RWPE2 (cell line): ENCODE measurements around the gene WDR36.
A peak's percentile ranks its signal among the peaks of the same experiment; 100 is the strongest.

Source experiments
- ATAC-seq: fragments of 200-7000 bp; cut with Tn5 transposase; 3 replicates; pipeline ENCODE4 v1.9.1; 2021; ENCODE audit warnings: low read depth
- DNase-seq: peaks from one replicate; pipeline ENCODE4 v3.0.0-alpha.2; 2020; ENCODE audit warnings: low spot score
- H3K27ac ChIP-seq: fragments of 450-650 bp; 2 replicates; pipeline ENCODE4 v1.5.1; 2017; ENCODE audit warnings: mild to moderate bottlenecking; ENCODE audit not compliant: poor library complexity, severe bottlenecking
- H3K27me3 ChIP-seq: fragments of 250-450 bp; sonication (Bioruptor Pico); 2 replicates; pipeline ENCODE4 v1.5.1; 2021; ENCODE audit warnings: mild to moderate bottlenecking, moderate library complexity; ENCODE audit not compliant: insufficient read depth, poor library complexity, severe bottlenecking
- H3K36me3 ChIP-seq: fragments of 250-450 bp; sonication (Bioruptor Pico); 2 replicates; pipeline ENCODE4 v1.5.1; 2020; ENCODE audit warnings: low read depth, mild to moderate bottlenecking, moderate library complexity
- H3K4me1 ChIP-seq: fragments of 250-450 bp; sonication (Bioruptor Pico); 2 replicates; pipeline ENCODE4 v1.5.1; 2021; ENCODE audit warnings: mild to moderate bottlenecking, moderate library complexity; ENCODE audit not compliant: insufficient read depth, poor library complexity, severe bottlenecking
- H3K4me3 ChIP-seq: fragments of 250-450 bp; sonication (Bioruptor Pico); 2 replicates; pipeline ENCODE4 v1.5.1; 2021; ENCODE audit warnings: mild to moderate bottlenecking, moderate library complexity; ENCODE audit not compliant: severe bottlenecking
- H3K9me3 ChIP-seq: fragments of 250-450 bp; sonication (Bioruptor Pico); 2 replicates; pipeline ENCODE4 v1.5.1; 2021; ENCODE audit warnings: mild to moderate bottlenecking, moderate library complexity; ENCODE audit not compliant: severe bottlenecking
- CTCF ChIP-seq: fragments of 450-650 bp; IDR thresholded peaks from one replicate; pipeline ENCODE4 v1.5.1; 2017; ENCODE audit warnings: mild to moderate bottlenecking, moderate library complexity; ENCODE audit not compliant: poor library complexity, severe bottlenecking

WDR36 gene

GRCh38 chr5:111075520-111075919 lies 16.6 kb upstream of the WDR36 start:
- ATAC-seq = peak; percentile 88
- H3K27me3 ChIP-seq = no peaks in the 10 kb centered on the region
- no peak for DNase-seq
- H3K36me3 ChIP-seq = peaks cover 6% of the 10 kb centered on the region
- no peak overlapping the region for H3K4me3 ChIP-seq
- TF ChIP-seq CTCF = no peak
- peak overlapping the region; percentile 39 for H3K27ac ChIP-seq
- no peaks in the 10 kb centered on the region for H3K9me3 ChIP-seq
- H3K4me1 ChIP-seq = peaks cover 26% of the 10 kb centered on the region

GRCh38 chr5:111076091-111076490 lies 16.1 kb upstream of the WDR36 start:
- no peak for DNase-seq
- H3K36me3 ChIP-seq = peaks cover 6% of the 10 kb centered on the region
- peaks cover 26% of the 10 kb centered on the region for H3K4me1 ChIP-seq
- H3K9me3 ChIP-seq = no peaks in the 10 kb centered on the region
- no peak overlapping the region for H3K4me3 ChIP-seq
- no peak for TF ChIP-seq CTCF
- ATAC-seq = no peak
- no peaks in the 10 kb centered on the region for H3K27me3 ChIP-seq
- peak overlapping the region; percentile 39 for H3K27ac ChIP-seq

GRCh38 chr5:111077678-111078077 lies 14.5 kb upstream of the WDR36 start:
- Histone ChIP-seq H3K9me3 (no peaks in the 10 kb centered on the region), H3K36me3 (peaks cover 6% of the 10 kb centered on the region), H3K4me3 (no peak overlapping the region), H3K27ac (no peak overlapping the region), H3K27me3 (no peaks in the 10 kb centered on the region), H3K4me1 (peaks cover 26% of the 10 kb centered on the region)
- no peak for TF ChIP-seq CTCF
- DNase-seq (no peak), ATAC-seq (no peak)

GRCh38 chr5:111079846-111080245 lies 12.3 kb upstream of the WDR36 start:
- peaks cover 16% of the 10 kb centered on the region for H3K4me1 ChIP-seq
- DNase-seq = no peak
- ATAC-seq = no peak
- no peak overlapping the region for H3K4me3 ChIP-seq
- no peak for TF ChIP-seq CTCF
- H3K36me3 ChIP-seq = peaks cover 6% of the 10 kb centered on the region
- H3K27ac ChIP-seq = no peak overlapping the region
- no peaks in the 10 kb centered on the region for H3K9me3 ChIP-seq
- no peaks in the 10 kb centered on the region for H3K27me3 ChIP-seq

- ATAC-seq = no peak
- Histone ChIP-seq H3K4me3 (no peak overlapping the region), H3K9me3 (no peaks in the 10 kb centered on the region), H3K4me1 (no peaks in the 10 kb centered on the region), H3K36me3 (no peaks in the 10 kb centered on the region), H3K27me3 (no peaks in the 10 kb centered on the region), H3K27ac (no peak overlapping the region)
- no peak for DNase-seq
- TF ChIP-seq CTCF = no peak
These were observed 8.8 kb upstream of the WDR36 start for GRCh38 chr5:111083323-111083722.
